HEK293T (cell line): ENCODE data around the gene HIRA.

ENCODE experiments used
- ARNT ChIP-seq: fragments of 450-650 bp; IDR thresholded peaks from 2 replicates; pipeline ENCODE4 v1.6.1; 2017; ENCODE audit warnings: mild to moderate bottlenecking
- SP1 ChIP-seq: fragments of 450-650 bp; IDR thresholded peaks from 2 replicates; pipeline ENCODE4 v1.6.1; 2017

DNA sequence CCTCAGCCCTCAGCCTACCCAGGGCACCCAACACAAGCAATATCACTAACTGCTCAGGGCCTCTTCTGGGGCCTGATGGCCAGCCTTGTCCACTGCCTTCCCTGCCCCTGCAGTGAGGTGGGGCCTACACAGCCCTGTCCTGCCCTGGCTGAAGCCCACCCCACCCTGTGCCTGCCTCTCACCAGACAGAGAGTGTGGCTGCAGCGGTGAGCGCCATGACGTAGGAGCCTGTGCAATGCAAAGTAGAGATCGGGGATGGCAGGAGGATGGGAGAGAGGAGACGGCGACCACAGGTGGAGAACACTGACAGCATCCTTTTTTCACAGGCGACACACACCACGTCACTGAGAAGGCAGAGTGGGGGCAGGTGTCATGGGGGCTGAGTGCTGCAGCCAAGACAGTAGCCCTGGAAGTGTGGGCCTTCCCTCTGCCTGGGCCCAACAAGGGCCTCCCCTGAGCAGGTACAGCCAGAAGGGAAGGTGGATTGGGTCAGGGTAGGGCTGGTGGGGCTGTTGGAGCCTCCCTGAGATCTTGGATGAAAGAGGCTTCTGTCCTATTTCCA, 74.7 kb downstream of the HIRA start:
- no peak for TF ChIP-seq ARNT
- TF ChIP-seq SP1 = no peak
